Loucy (cell line): ENCODE results near the gene HTR3D.

ENCODE experiments used
- CTCF ChIP-seq: fragments of 200-600 bp; sonication (generic); conservative IDR thresholded peaks from 2 replicates; pipeline ENCODE4 v1.5.1; 2014; ENCODE audit warnings: mild to moderate bottlenecking, antibody characterized with exemption, low read length
- EZH2phosphoT487 ChIP-seq: fragments of 200-600 bp; IDR thresholded peaks from 2 replicates; pipeline ENCODE4 v1.6.1; 2018; ENCODE audit warnings: antibody characterized with exemption, mild to moderate bottlenecking, moderate library complexity, borderline replicate concordance

- TF ChIP-seq CTCF (no peak), EZH2phosphoT487 (no peak)
Observed at GRCh38 chr3:184001761-184002160, 29.8 kb upstream of the HTR3D start.
